SH-SY5Y (cell line): Measurements from ENCODE around the gene DDX42.

Experiments
- GATA2 ChIP-seq: IDR thresholded peaks from 2 replicates; pipeline ENCODE4 v1.6.1; 2011; ENCODE audit warnings: mild to moderate bottlenecking, low read depth, low read length
- GATA3 ChIP-seq: IDR thresholded peaks from 2 replicates; pipeline ENCODE4 v1.6.1; 2011; ENCODE audit warnings: low read depth, mild to moderate bottlenecking, low read length, moderate library complexity

GRCh38 chr17:63824362-63824761 is 50.4 kb downstream of the DDX42 start:
- TF ChIP-seq GATA3, result no peak
- no peak for TF ChIP-seq GATA2
